Sigmoid colon (tissue), 4 donors: ENCODE results near the gene TOX3.

Experiments used
- CTCF ChIP-seq, 4 experiments: fragments of 450-650 bp in 3 of 4; fragments of 200-600 bp in 1 of 4; IDR thresholded peaks; one replicate each; pipeline ENCODE4 v1.5.1; 2016 to 2019; ENCODE audit warnings: antibody characterized with exemption in 4 of 4, mild to moderate bottlenecking in 3 of 4, moderate library complexity in 2 of 4
- EP300 ChIP-seq, 4 donors: sonication (generic); formaldehyde crosslinking; IDR thresholded peaks; one replicate each; pipeline ENCODE4 v1.6.1; 2017; ENCODE audit warnings: antibody characterized with exemption in 4 of 4
- POLR2A ChIP-seq, 2 donors: fragments of 450-650 bp; IDR thresholded peaks; one replicate each; pipeline ENCODE4 v1.6.1; 2016; ENCODE audit warnings: antibody characterized with exemption in 2 of 2, mild to moderate bottlenecking in 2 of 2, moderate library complexity in 2 of 2
- POLR2AphosphoS5 ChIP-seq, 4 donors: sonication (generic); formaldehyde crosslinking; IDR thresholded peaks; one replicate each; pipeline ENCODE4 v1.6.1; 2017; ENCODE audit warnings: antibody characterized with exemption in 4 of 4

GRCh38 chr16:52499060-52499440 is 47.9 kb downstream of the TOX3 start:
- TF ChIP-seq CTCF (IDR thresholded peaks at IDR 0.05) (no peak), POLR2A (IDR thresholded peaks at IDR 0.05) (no peak), POLR2AphosphoS5 (IDR thresholded peaks at IDR 0.05) (no peak), EP300 (IDR thresholded peaks at IDR 0.05) (no peak)
